Upper lobe of right lung (tissue), 1 donor: ENCODE data around the gene ANKRD11. TPM values are rescaled to one million over a fixed set of nuclear protein-coding genes. Genes with fewer than 3 reads are reported as not detected.
A peak's percentile ranks its signal among the peaks of the same experiment; 100 is the strongest.

Source experiments
- ATAC-seq: fragments of 200-7000 bp; cut with Tn5 transposase; one replicate; pipeline ENCODE4 v1.9.1; 2020; ENCODE audit warnings: mild to moderate bottlenecking, moderate library complexity
- DNase-seq: peaks from one replicate; pipeline ENCODE4 v3.0.0-alpha.2; 2020
- H3K27ac ChIP-seq: fragments of 200-600 bp; one replicate; pipeline ENCODE4 v1.8.0; 2022
- H3K27me3 ChIP-seq: fragments of 200-600 bp; one replicate; pipeline ENCODE4 v1.8.0; 2022; ENCODE audit warnings: mild to moderate bottlenecking
- H3K36me3 ChIP-seq: fragments of 200-600 bp; one replicate; pipeline ENCODE4 v1.8.0; 2022
- H3K4me1 ChIP-seq: fragments of 200-600 bp; one replicate; pipeline ENCODE4 v1.8.0; 2022
- H3K4me3 ChIP-seq: fragments of 200-600 bp; one replicate; pipeline ENCODE4 v1.8.0; 2022; ENCODE audit warnings: mild to moderate bottlenecking
- H3K9me3 ChIP-seq: fragments of 200-600 bp; one replicate; pipeline ENCODE4 v1.8.0; 2022
- CTCF ChIP-seq: fragments of 200-600 bp; IDR thresholded peaks from one replicate; pipeline ENCODE4 v1.8.0; 2022; ENCODE audit warnings: antibody characterized with exemption
- intact Hi-C: fragments of 100-400 bp; cut with DNase I; formaldehyde crosslinking; loops from one replicate; pipeline ENCODE4 v1.11.0; 2022
- total RNA-seq: library from RNA; stranded (reverse); fragmentation: NEBNext Ultra II Directional; extraction: Animal tissue kit (Norgen Biotek cat#: 25700); gene quantifications from one replicate; pipeline ENCODE4 v1.2.1, GENCODE V29; 2021
- donor health status: DM: no; HTN: yes; CAD: no; lungs with severe emphysema.

Gene ANKRD11
- total RNA-seq, 1 donor from 2014 or later, result 125 TPM

- peak overlapping the region; percentile 14 for H3K4me3 ChIP-seq
- ATAC-seq, result peak; percentile 68
- peaks cover 93% of the 10 kb centered on the region for H3K36me3 ChIP-seq
- no peaks in the 10 kb centered on the region for H3K4me1 ChIP-seq
- DNase-seq, result no peak
- no peak overlapping the region for H3K27ac ChIP-seq
- no peaks in the 10 kb centered on the region for H3K9me3 ChIP-seq
- intact Hi-C loops, result no loop called here
- TF ChIP-seq CTCF, result peak; percentile 5
- no peaks in the 10 kb centered on the region for H3K27me3 ChIP-seq
Measured at GRCh38 chr16:89523680-89524344, 33.5 kb upstream of the ANKRD11 start.

GRCh38 chr16:89522287-89522686, 31.9 kb upstream of the ANKRD11 start:
- no peak for ATAC-seq
- no peak for DNase-seq
- Histone ChIP-seq H3K27ac (no peak overlapping the region), H3K4me1 (no peaks in the 10 kb centered on the region), H3K9me3 (no peaks in the 10 kb centered on the region), H3K36me3 (peaks cover 96% of the 10 kb centered on the region), H3K4me3 (no peak overlapping the region), H3K27me3 (no peaks in the 10 kb centered on the region)
- no peak for TF ChIP-seq CTCF
- intact Hi-C loops, result no loop called here

DNA sequence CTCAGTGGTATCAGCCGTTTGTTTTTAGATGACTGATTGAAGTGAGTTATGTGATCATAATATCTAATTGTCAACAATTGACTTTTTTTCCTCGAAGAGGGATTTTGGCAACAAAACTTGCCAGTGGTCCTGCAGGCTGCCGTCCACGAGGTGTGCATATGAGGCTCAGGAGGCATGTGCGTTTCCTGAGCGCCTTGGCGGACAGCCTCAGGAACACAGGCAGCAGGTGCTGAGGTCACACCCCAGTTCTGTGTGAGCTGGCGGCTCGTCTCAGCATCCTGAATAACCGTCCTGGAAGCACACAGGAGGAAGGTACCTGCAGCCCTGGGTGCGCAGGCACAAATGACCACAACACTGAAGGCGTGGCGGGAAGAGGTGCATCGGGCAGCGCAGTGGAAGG, 29.5 kb upstream of the ANKRD11 start:
- intact Hi-C loops, result no loop called here

DNA sequence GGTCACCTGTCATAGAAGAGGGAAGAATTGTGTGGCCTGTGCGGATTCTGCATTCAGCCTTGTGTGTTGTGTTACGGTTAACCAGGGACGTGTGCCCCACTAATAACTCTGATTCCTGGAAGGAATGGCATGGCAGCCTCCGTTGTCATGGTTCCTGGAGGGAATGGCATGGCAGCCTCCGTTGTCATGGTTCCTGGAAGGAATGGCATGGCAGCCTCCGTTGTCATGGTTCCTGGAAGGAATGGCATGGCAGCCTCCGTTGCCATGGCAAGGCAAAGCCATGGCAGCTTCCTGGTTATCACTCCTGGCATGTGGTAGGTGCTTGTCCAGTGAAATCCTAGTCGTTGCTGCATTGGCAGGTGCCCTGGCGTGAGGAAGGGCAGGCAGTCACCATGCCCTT, 26.8 kb upstream of the ANKRD11 start:
- DNase-seq, result no peak
- no peaks in the 10 kb centered on the region for H3K27me3 ChIP-seq
- H3K27ac ChIP-seq, result no peak overlapping the region
- intact Hi-C loops, result no loop called here
- no peak for TF ChIP-seq CTCF
- H3K4me1 ChIP-seq, result no peaks in the 10 kb centered on the region
- no peak for ATAC-seq
- H3K36me3 ChIP-seq, result peaks cover 94% of the 10 kb centered on the region
- H3K4me3 ChIP-seq, result no peak overlapping the region
- H3K9me3 ChIP-seq, result no peaks in the 10 kb centered on the region

More for the DNA sequence above, 29.5 kb upstream of the ANKRD11 start:
- Histone ChIP-seq H3K36me3 (peaks cover 95% of the 10 kb centered on the region), H3K27ac (no peak overlapping the region), H3K9me3 (no peaks in the 10 kb centered on the region), H3K4me3 (no peak overlapping the region), H3K27me3 (no peaks in the 10 kb centered on the region), H3K4me1 (no peaks in the 10 kb centered on the region)
- ATAC-seq, result no peak
- DNase-seq, result no peak
- TF ChIP-seq CTCF, result no peak

DNA sequence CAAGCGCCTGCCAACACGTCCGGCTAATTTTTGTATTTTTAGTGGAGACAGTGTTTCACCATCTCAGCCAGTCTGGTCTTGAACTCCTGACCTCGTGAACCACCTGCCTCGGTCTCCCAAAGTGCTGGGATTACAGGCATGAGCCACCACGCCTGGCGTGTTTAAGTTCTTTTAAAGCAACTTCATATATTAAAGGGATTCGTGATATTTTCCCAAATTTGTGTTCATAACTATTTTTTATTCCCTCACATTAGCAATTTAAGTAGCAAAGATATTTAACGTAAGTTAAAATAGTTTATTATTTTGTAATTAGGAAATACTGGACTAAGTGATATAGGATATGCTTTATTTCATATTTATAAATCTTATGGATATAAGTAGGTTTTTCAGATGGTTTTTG, 22.1 kb upstream of the ANKRD11 start:
- Histone ChIP-seq H3K27me3 (no peaks in the 10 kb centered on the region), H3K36me3 (peaks cover 69% of the 10 kb centered on the region), H3K27ac (no peak overlapping the region), H3K4me1 (peaks cover 12% of the 10 kb centered on the region), H3K4me3 (no peak overlapping the region), H3K9me3 (no peaks in the 10 kb centered on the region)
- no peak for TF ChIP-seq CTCF
- ATAC-seq, result no peak
- intact Hi-C loops, result no loop called here
- DNase-seq, result no peak

DNA sequence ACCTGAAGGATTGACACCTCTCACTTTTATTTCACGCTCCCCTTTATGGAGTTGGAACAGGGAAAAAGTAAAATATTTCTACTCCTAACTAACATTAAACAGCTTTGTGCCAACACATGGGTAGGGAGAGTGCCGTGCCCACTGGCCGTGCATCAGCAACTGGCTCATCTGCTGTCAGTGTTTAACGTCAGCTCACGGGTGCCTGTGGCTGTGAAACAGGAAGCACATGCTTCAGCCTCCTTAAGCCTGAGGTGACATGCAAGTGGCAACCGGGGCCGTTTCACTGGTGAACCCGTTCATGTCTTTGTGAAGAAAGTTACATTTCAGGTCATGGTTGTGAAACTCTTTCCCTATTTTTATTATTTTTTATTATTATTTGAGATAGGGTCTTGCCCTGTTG, 21.0 kb upstream of the ANKRD11 start:
- Histone ChIP-seq H3K4me1 (peaks cover 23% of the 10 kb centered on the region), H3K36me3 (peaks cover 60% of the 10 kb centered on the region), H3K9me3 (no peaks in the 10 kb centered on the region), H3K27me3 (no peaks in the 10 kb centered on the region), H3K27ac (no peak overlapping the region), H3K4me3 (no peak overlapping the region)
- intact Hi-C loops, result no loop called here
- ATAC-seq, result no peak
- TF ChIP-seq CTCF, result no peak
- no peak for DNase-seq
